Lower leg skin (tissue), 4 donors: Measurements from ENCODE around the gene LHFPL3. TPM values are rescaled to one million over a fixed set of nuclear protein-coding genes. Genes with fewer than 3 reads are reported as not detected.
A peak's percentile ranks its signal among the peaks of the same experiment; 100 is the strongest.

Source experiments
- DNase-seq, 2 donors: peaks; one replicate each; pipeline ENCODE4 v3.0.0-alpha.2; 2019; ENCODE audit warnings: low spot score in 2 of 2
- H3K4me3 ChIP-seq: fragments of 200-600 bp; sonication (generic); 2 replicates; pipeline ENCODE4 v1.5.1; 2017; ENCODE audit warnings: mild to moderate bottlenecking, low read depth; ENCODE audit not compliant: poor library complexity, severe bottlenecking
- POLR2A ChIP-seq, 2 donors: fragments of 450-650 bp; IDR thresholded peaks; one replicate each; pipeline ENCODE4 v1.6.1; 2016 to 2017; ENCODE audit warnings: antibody characterized with exemption in 2 of 2, mild to moderate bottlenecking in 1 of 2, moderate library complexity in 1 of 2
- whole genome bisulfite sequencing, 2 donors: methylation state at CpG; one replicate each; pipeline ENCODE4 v1.1.5; 2018; 5-methylcytosine and 5-hydroxymethylcytosine counted together
- intact Hi-C: fragments of 100-400 bp; cut with DNase I; formaldehyde crosslinking; loops from one replicate; pipeline ENCODE4 v1.15.0; 2023; ENCODE audit warnings: low total_unique reads
- total RNA-seq, 4 donors: library from RNA; depleted of rRNA; stranded (reverse); fragments of >200 nt; gene quantifications; one replicate each; pipeline ENCODE4 v1.1.0, GENCODE V29; 2016
- TF ChIP-seq, protein P1 (sequence below), 3 donors: fragments of 450-650 bp; IDR thresholded peaks; one replicate each; pipeline ENCODE4 v1.5.1; 2016; ENCODE audit warnings: antibody characterized with exemption in 3 of 3, mild to moderate bottlenecking in 3 of 3, moderate library complexity in 2 of 3

Gene LHFPL3
- total RNA-seq, 4 donors from 2014 or later, result 0.16 to 2.4 TPM; not detected in 2

- TF ChIP-seq, protein P1, sequence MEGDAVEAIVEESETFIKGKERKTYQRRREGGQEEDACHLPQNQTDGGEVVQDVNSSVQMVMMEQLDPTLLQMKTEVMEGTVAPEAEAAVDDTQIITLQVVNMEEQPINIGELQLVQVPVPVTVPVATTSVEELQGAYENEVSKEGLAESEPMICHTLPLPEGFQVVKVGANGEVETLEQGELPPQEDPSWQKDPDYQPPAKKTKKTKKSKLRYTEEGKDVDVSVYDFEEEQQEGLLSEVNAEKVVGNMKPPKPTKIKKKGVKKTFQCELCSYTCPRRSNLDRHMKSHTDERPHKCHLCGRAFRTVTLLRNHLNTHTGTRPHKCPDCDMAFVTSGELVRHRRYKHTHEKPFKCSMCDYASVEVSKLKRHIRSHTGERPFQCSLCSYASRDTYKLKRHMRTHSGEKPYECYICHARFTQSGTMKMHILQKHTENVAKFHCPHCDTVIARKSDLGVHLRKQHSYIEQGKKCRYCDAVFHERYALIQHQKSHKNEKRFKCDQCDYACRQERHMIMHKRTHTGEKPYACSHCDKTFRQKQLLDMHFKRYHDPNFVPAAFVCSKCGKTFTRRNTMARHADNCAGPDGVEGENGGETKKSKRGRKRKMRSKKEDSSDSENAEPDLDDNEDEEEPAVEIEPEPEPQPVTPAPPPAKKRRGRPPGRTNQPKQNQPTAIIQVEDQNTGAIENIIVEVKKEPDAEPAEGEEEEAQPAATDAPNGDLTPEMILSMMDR (IDR thresholded peaks at IDR 0.05), result no peak
- no peak for TF ChIP-seq POLR2A (IDR thresholded peaks at IDR 0.05)
- H3K4me3 ChIP-seq, result no peak overlapping the region
- intact Hi-C loops, result no loop called here
- 86 to 100% methylated on average over 1 of the region's 1 CpG for WGBS, 2 donors
- no peak for DNase-seq
These were observed 610.5 kb downstream of the LHFPL3 start for GRCh38 chr7:104938741-104939390.

- WGBS, 2 donors, result 94 to 96% methylated on average over 29 to 32 of the region's 43 CpGs
- TF ChIP-seq POLR2A (IDR thresholded peaks at IDR 0.05), result no peak
- TF ChIP-seq, protein P1 (IDR thresholded peaks at IDR 0.05), result no peak
These were observed 611.8 kb downstream of the LHFPL3 start for GRCh38 chr7:104940023-104940710.

DNA sequence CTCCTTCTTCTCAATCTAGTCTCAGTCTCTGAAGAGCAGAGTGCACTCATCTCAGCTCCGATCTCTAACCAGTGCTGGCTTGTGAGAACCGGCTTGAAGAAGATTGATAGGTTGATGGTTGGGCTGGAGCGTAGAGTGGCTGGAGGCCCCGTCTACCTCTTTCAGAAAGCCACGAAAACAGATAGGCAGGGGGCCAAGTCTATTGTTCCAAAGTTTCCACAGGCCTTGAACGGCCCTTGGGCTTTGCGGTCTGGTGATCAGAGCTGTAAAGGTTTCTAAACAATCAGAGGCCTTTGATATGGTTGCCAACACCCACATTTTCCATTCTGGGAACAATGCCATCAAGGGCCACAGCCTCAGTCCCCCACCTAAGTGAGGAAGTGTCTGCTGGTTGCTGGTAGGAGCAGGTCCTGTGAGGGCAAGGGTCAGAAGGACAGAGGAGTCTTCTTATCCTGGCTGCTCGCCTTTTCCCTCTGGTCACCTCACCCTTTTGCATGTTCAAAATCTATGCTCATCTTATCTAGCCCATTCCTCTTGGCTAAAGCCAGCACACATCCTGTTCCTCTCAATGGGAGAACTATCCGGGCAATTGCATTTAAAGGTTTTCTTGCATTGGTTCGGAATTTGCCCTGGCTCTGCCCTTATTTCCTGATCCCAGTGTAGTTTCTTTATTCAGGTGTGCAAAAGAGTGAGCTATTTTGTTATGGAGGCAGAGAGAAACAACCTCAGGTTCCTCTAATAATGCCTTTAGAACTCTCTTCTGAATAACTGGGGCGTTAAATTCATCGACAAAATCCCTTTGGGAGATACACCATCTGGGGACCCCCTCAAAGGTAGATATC, 615.3 kb downstream of the LHFPL3 start:
- TF ChIP-seq, protein P1 (IDR thresholded peaks at IDR 0.05), result no peak
- no peak for TF ChIP-seq POLR2A (IDR thresholded peaks at IDR 0.05)
- no peak overlapping the region for H3K4me3 ChIP-seq
- intact Hi-C loops, result no loop called here
- WGBS, 2 donors, result 51 to 54% methylated on average over 12 of the region's 12 CpGs
- DNase-seq, result peak; percentile 75 to 87

More at GRCh38 chr7:104940023-104940710, 611.8 kb downstream of the LHFPL3 start:
- intact Hi-C loops, result no loop called here
- H3K4me3 ChIP-seq, result no peak overlapping the region
- DNase-seq, result no peak

DNA sequence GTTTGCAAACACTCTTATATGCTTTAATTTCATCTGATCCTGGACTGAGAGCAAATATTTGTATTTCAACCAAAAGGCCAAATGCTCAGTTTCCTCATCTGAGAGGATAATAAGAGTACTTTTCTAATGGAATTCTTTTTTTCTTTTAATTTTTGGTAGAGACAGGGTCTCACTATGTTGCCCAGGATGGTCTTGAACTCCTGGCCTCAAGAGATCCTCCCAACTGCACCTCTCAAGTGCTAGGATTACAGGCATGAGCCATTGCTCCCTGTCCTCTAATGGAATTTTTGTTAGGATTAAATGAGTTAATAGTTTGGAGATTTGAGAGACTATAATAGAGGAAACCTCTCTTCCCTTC, 617.2 kb downstream of the LHFPL3 start:
- TF ChIP-seq, protein P1 (IDR thresholded peaks at IDR 0.05), result no peak
- no peak for TF ChIP-seq POLR2A (IDR thresholded peaks at IDR 0.05)
- no peak overlapping the region for H3K4me3 ChIP-seq
- intact Hi-C loops, result no loop called here
- DNase-seq, result no peak

GRCh38 chr7:104946338-104946737, 617.9 kb downstream of the LHFPL3 start:
- 14 to 15% methylated on average over 2 of the region's 2 CpGs for WGBS, 2 donors
- intact Hi-C loops, result no loop called here

More at GRCh38 chr7:104946338-104946737, 617.9 kb downstream of the LHFPL3 start:
- DNase-seq, result no peak
- TF ChIP-seq, protein P1 (IDR thresholded peaks at IDR 0.05), result no peak
- TF ChIP-seq POLR2A (IDR thresholded peaks at IDR 0.05), result no peak
- no peak overlapping the region for H3K4me3 ChIP-seq
